Prostate gland (tissue), 2 donors: ENCODE results near the gene GALNT14.

Experiments used
- POLR2A ChIP-seq: fragments of 450-650 bp; IDR thresholded peaks from one replicate; pipeline ENCODE4 v1.6.1; 2016; ENCODE audit warnings: antibody characterized with exemption, mild to moderate bottlenecking
- POLR2AphosphoS5 ChIP-seq: sonication (generic); formaldehyde crosslinking; IDR thresholded peaks from one replicate; pipeline ENCODE4 v1.6.1; 2017; ENCODE audit warnings: antibody characterized with exemption
- TF ChIP-seq, protein P1 (sequence below), 4 experiments: fragments of 200-600 bp in 2 of 4; fragments of 450-650 bp in 2 of 4; sonication (generic) in 2 of 4; IDR thresholded peaks; 1 replicate in 3 of 4; 2 replicates in 1 of 4; pipeline ENCODE4 v1.5.1; 2016 to 2019; ENCODE audit warnings: antibody characterized with exemption in 4 of 4, mild to moderate bottlenecking in 2 of 4, moderate library complexity in 2 of 4

GRCh38 chr2:31060397-31060796 is 77.8 kb downstream of the GALNT14 start:
- TF ChIP-seq POLR2A (no peak), POLR2AphosphoS5 (no peak)
- TF ChIP-seq, protein P1, sequence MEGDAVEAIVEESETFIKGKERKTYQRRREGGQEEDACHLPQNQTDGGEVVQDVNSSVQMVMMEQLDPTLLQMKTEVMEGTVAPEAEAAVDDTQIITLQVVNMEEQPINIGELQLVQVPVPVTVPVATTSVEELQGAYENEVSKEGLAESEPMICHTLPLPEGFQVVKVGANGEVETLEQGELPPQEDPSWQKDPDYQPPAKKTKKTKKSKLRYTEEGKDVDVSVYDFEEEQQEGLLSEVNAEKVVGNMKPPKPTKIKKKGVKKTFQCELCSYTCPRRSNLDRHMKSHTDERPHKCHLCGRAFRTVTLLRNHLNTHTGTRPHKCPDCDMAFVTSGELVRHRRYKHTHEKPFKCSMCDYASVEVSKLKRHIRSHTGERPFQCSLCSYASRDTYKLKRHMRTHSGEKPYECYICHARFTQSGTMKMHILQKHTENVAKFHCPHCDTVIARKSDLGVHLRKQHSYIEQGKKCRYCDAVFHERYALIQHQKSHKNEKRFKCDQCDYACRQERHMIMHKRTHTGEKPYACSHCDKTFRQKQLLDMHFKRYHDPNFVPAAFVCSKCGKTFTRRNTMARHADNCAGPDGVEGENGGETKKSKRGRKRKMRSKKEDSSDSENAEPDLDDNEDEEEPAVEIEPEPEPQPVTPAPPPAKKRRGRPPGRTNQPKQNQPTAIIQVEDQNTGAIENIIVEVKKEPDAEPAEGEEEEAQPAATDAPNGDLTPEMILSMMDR (IDR thresholded peaks at IDR 0.05), result no peak
